Endothelial cell of umbilical vein (primary cell): ENCODE results near the gene C1QTNF4. TPM values are rescaled to one million over a fixed set of nuclear protein-coding genes. Genes with fewer than 3 reads are reported as not detected.

Source experiments
- BruUV-seq: library from RNA; stranded (reverse); fragments of 400-500 nt; replicated peaks from 2 replicates; lab custom pipeline; 2021; lab: Mats Ljungman, UMichigan
- CTCF ChIA-PET: fragments of 300-600, 350-600 bp; sonication (Branson Sonifier 250); formaldehyde crosslinking; loops from one replicate; lab custom pipeline; 2021; ENCODE audit warnings: antibody characterized with exemption, inconsistent platforms; lab: Charles Lee
- POLR2A ChIA-PET: fragments of 300-600, 350-600 bp; sonication (Branson Sonifier 250); formaldehyde crosslinking; loops from one replicate; lab custom pipeline; 2021; ENCODE audit warnings: antibody characterized with exemption, inconsistent platforms; lab: Charles Lee
- DNase-seq: peaks from one replicate; pipeline ENCODE4 v3.0.0-alpha.2; 2011; ENCODE audit warnings: low read depth, low spot score
- FAIRE-seq: peaks from 2 replicates; lab custom pipeline; 2011; peaks lifted over from hg19 to GRCh38; lab: Jason Lieb, UNC
- H2AFZ ChIP-seq: 2 replicates; pipeline ENCODE4 v1.6.0; 2012; ENCODE audit warnings: low read depth, low read length, control low read depth, inconsistent platforms
- H3K27ac ChIP-seq: 2 replicates; pipeline ENCODE4 v1.5.1; 2011; ENCODE audit warnings: low read depth, mild to moderate bottlenecking, control low read depth, low read length, moderate library complexity; ENCODE audit not compliant: insufficient read depth
- H3K27me3 ChIP-seq, 2 experiments: 2 replicates each; pipeline versions ENCODE4 v1.6.0 to v1.6.1; 2011; ENCODE audit warnings: low read length in 2 of 2, mixed read lengths in 1 of 2; ENCODE audit not compliant: control insufficient read depth in 2 of 2, insufficient read depth in 2 of 2
- H3K36me3 ChIP-seq, 2 experiments: 2 replicates in 1 of 2; 3 replicates in 1 of 2; pipeline ENCODE4 v1.5.1; 2011; ENCODE audit warnings: low read length in 2 of 2, mild to moderate bottlenecking in 1 of 2, moderate library complexity in 1 of 2; ENCODE audit not compliant: control insufficient read depth in 2 of 2, insufficient read depth in 2 of 2; ENCODE audit errors: extremely low read depth in 1 of 2
- H3K4me1 ChIP-seq: 3 replicates; pipeline ENCODE4 v1.5.1; 2011; ENCODE audit warnings: mild to moderate bottlenecking, low read length; ENCODE audit not compliant: control insufficient read depth, insufficient read depth; ENCODE audit errors: extremely low read depth
- H3K4me2 ChIP-seq: 2 replicates; pipeline ENCODE4 v1.6.1; 2011; ENCODE audit warnings: low read length, control low read depth, mixed read lengths; ENCODE audit not compliant: insufficient read depth
- H3K4me3 ChIP-seq, 3 experiments: fragments of 200-600 bp in 1 of 3; sonication (generic), shearing (Covaris generic) in 1 of 3; replicated peaks in 1 of 3; 2 replicates each; pipeline ENCODE4 v1.5.1; 2011 to 2016; ENCODE audit warnings: control low read depth in 3 of 3, low read length in 3 of 3, mild to moderate bottlenecking in 2 of 3, inconsistent platforms in 1 of 3, low read depth in 1 of 3, moderate library complexity in 1 of 3; ENCODE audit not compliant: insufficient read depth in 1 of 3
- H3K79me2 ChIP-seq: 2 replicates; pipeline ENCODE4 v1.6.0; 2012; ENCODE audit warnings: low read length, inconsistent platforms; ENCODE audit not compliant: control insufficient read depth, insufficient read depth
- H3K9ac ChIP-seq: replicated peaks from 2 replicates; pipeline ENCODE3; 2011; ENCODE audit warnings: low read length, control low read depth; ENCODE audit not compliant: insufficient read depth; ENCODE audit errors: extremely low read depth
- H3K9me1 ChIP-seq: replicated peaks from 3 replicates; pipeline ENCODE4 v1.6.0; 2011; ENCODE audit warnings: mild to moderate bottlenecking, low read length; ENCODE audit not compliant: control insufficient read depth, insufficient read depth; ENCODE audit errors: extremely low read depth
- H3K9me3 ChIP-seq: replicated peaks from 2 replicates; pipeline ENCODE4 v1.5.1; 2012; ENCODE audit warnings: low read length, inconsistent platforms; ENCODE audit not compliant: control insufficient read depth, insufficient read depth
- H4K20me1 ChIP-seq: replicated peaks from 2 replicates; pipeline ENCODE3; 2011; ENCODE audit warnings: mild to moderate bottlenecking, low read length; ENCODE audit not compliant: control insufficient read depth, insufficient read depth; ENCODE audit errors: extremely low read depth
- CTCF ChIP-seq, 2 donors: IDR thresholded peaks; 1 replicate in 1 of 2; 2 replicates in 1 of 2; pipeline ENCODE4 v1.5.1; 2011; ENCODE audit warnings: low read length in 2 of 2, mild to moderate bottlenecking in 2 of 2, moderate library complexity in 2 of 2, control low read depth in 1 of 2, inconsistent platforms in 1 of 2, low read depth in 1 of 2; ENCODE audit not compliant: insufficient read depth in 1 of 2; ENCODE audit errors: extremely low read depth in 1 of 2
- EZH2 ChIP-seq: IDR thresholded peaks from 2 replicates; pipeline ENCODE4 v1.6.1; 2012; ENCODE audit warnings: borderline replicate concordance, low read depth, mild to moderate bottlenecking, moderate library complexity, low read length, inconsistent platforms; ENCODE audit not compliant: severe bottlenecking
- FOS ChIP-seq: IDR thresholded peaks from 2 replicates; pipeline ENCODE4 v1.6.1; 2011; ENCODE audit warnings: mild to moderate bottlenecking, low read length, moderate library complexity, borderline replicate concordance; ENCODE audit not compliant: insufficient read depth
- GATA2 ChIP-seq: IDR thresholded peaks from 2 replicates; pipeline ENCODE4 v1.7.0; 2011; ENCODE audit warnings: low read depth, mild to moderate bottlenecking, moderate library complexity, mixed read lengths, low read length; ENCODE audit not compliant: insufficient read length, insufficient read depth
- JUN ChIP-seq: IDR thresholded peaks from 2 replicates; pipeline ENCODE4 v1.6.1; 2011; ENCODE audit warnings: borderline replicate concordance, low read depth; ENCODE audit not compliant: insufficient read length, insufficient read depth
- MAX ChIP-seq: IDR thresholded peaks from 2 replicates; pipeline ENCODE4 v1.6.1; 2011; ENCODE audit not compliant: insufficient read depth, insufficient read length
- MYC ChIP-seq: IDR thresholded peaks from one replicate; pipeline ENCODE4 v1.6.1; 2011; ENCODE audit warnings: mild to moderate bottlenecking, low read depth, low read length
- POLR2A ChIP-seq: IDR thresholded peaks from 2 replicates; pipeline ENCODE4 v1.6.1; 2012; ENCODE audit warnings: low read depth, mild to moderate bottlenecking, control low read depth, low read length
- POLR2AphosphoS5 ChIP-seq: IDR thresholded peaks from 2 replicates; pipeline ENCODE4 v1.6.1; 2012; ENCODE audit warnings: low read depth, mild to moderate bottlenecking, control low read depth, low read length, moderate library complexity; ENCODE audit not compliant: insufficient read depth
- dilution Hi-C: fragments of 300-500 bp; cut with MboI; formaldehyde crosslinking; loops from one replicate; pipeline ENCODE4 v1.15.0; 2019; ENCODE audit warnings: low sequenced_read_pairs; ENCODE audit not compliant: extremely low pct_ligation_motif_present
- intact Hi-C: fragments of 100-400 bp; cut with micrococcal nuclease; formaldehyde crosslinking; loops from one replicate; pipeline ENCODE4 v1.10.0; 2022
- polyA plus RNA-seq, 4 experiments: library from polyadenylated mRNA; depleted of rRNA in 3 of 4; stranded (reverse) in 3 of 4; unstranded in 1 of 4; fragments of >200 nt; gene quantifications; 2 replicates each; pipeline versions ENCODE4 v1.2.1 to v1.2.3, GENCODE V29; 2011 to 2012; ENCODE audit warnings: missing spikeins in 1 of 4
- total RNA-seq: library from RNA; stranded (reverse); gene quantifications from 2 replicates; pipeline ENCODE4 v1.2.3, GENCODE V29; 2021

The C1QTNF4 gene
- total and polyA plus RNA-seq, 2 donors (not counting 3 experiments of a cell fraction or from before 2014, with no cell fraction given) = 1.7 to 5.4 TPM

GRCh38 chr11:47617417-47617809 lies 23.2 kb upstream of the C1QTNF4 start:
- no TSS peak for BruUV-seq
- DNase-seq (peak; percentile 26), FAIRE-seq (no peak)
- Histone ChIP-seq H3K36me3 (peaks cover 0 to 5% of the 10 kb centered on the region in 2 experiments), H3K4me1 (no peaks in the 10 kb centered on the region), H4K20me1 (no peaks in the 10 kb centered on the region), H3K27ac (no peak overlapping the region), H3K4me2 (no peak overlapping the region), H3K79me2 (no peaks in the 10 kb centered on the region), H3K9me1 (no peaks in the 10 kb centered on the region), H2AFZ (no peak overlapping the region), H3K4me3 (no peak overlapping the region), H3K9me3 (no peaks in the 10 kb centered on the region), H3K9ac (no peak overlapping the region), H3K27me3 (no peaks in the 10 kb centered on the region)
- no peak for TF ChIP-seq CTCF (IDR thresholded peaks at IDR 0.05; ENCODE audit: extremely low read depth in 1 of 2, insufficient read depth in 1 of 2, low read depth in 1 of 2, low read length in 2 of 2)
- no peak for TF ChIP-seq MYC
- no peak for TF ChIP-seq EZH2
- no peak for TF ChIP-seq POLR2A
- no peak for TF ChIP-seq FOS
- TF ChIP-seq POLR2AphosphoS5 = no peak
- no peak for TF ChIP-seq JUN
- TF ChIP-seq MAX = no peak
- no peak for TF ChIP-seq GATA2
- ChIA-PET POLR2A (no interaction called here), CTCF (interaction anchor here (0.8 to 2.4 kb wide), 11 partner anchors 10 to 206 kb away, joined by 3 to 12 read pairs (median 5); no protein-coding TSS in a partner anchor)
- intact Hi-C loops = loop anchor here (1.0 to 2.0 kb wide), 2 partner anchors 209 to 243 kb away; partner anchors contain the start of gene SLC39A13
- dilution Hi-C loops = no loop called here
